ENCODE data around the gene MCRIP1.

DNA sequence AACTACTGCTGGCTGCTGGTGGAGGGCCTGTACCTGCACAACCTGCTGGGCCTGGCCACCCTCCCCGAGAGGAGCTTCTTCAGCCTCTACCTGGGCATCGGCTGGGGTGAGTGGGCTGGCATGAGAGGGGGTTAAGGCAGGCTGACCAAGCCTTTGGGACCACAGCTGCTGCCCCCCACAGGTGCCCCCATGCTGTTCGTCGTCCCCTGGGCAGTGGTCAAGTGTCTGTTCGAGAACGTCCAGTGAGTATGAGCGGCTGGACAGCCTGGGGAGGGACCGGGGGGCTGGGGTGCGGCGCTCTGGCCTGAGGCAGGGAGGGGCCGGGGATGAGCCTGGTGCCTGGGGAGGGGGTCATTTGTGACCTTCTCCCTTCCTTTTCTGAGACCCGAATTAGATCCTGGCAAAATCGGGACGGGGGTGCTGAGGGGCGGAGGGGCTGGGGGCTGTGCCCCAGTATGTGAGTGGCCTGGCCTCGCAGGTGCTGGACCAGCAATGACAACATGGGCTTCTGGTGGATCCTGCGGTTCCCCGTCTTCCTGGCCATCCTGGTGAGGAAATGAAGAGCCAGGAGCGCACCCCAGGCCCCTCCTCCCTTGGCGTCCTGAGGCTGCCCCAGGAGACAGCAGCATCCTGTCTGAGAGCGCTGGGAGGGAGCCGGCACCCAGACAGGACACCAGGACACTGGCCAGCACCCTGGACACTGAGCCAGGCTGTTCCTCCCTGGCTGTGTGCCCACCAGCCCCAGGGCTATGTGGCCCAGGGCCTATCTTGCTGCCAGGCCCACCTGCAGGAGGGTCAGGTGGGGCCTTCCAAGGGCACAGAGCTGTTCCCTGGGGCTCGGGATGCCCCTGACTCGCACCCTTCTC lies 21.2 kb downstream of the MCRIP1 start:
- TF ChIP-seq POLR2A (IDR thresholded peaks at IDR 0.05) (no peak), CTCF (IDR thresholded peaks at IDR 0.05) (no peak)

Data from thyroid gland (tissue), 4 donors.